NCI-H1105 treated with DMSO at 0.1 percent for 48 hours (cell line): Measurements from ENCODE around the gene SURF4.
"Not testable (repeated sequence)": the region's sequence is repeated elsewhere in the genome, so short reads cannot be mapped to it uniquely, and the experiment has no call there.

ENCODE experiments used
- DNase-seq: peaks from one replicate; lab custom pipeline; 2025; lab: John Stamatoyannopoulos, UW

SURF4 gene

GRCh38 chr9:133352635-133353340, 23.1 kb downstream of the SURF4 start:
- DNase-seq = no peak

DNA sequence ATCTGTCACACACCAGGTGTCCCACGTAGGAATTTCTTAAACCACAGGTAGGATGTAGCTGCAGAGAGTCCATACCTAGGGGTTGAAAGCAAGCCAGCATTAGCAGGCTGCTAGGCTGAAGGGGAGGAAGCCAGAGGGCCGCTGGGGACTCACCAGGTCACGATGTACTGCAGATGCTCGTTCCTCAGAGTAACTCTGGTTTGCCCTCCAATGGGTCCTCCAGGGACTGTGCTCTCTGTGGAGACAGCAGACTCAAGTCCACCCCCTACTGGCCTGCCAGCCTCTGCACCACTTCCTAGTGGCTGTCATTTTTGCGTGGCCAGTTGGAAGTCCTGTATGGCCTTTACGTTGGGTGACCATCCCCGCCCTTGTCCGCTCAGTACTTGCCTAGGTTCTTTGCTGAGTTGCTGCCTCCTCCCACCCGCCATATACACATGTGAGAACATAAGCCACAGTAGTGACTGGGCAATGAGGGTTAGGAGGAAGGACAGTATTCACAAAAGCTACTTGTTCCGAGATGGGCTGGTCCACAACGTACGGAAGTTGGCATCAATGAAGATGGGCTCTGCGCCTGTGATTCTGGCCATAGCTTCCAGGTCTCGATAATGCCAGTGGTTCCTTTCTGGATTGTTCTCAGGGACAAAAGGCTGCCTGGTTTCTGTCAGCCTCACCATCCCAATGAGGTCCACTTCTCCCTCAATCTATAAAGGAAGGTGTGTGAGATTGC, 23.8 kb downstream of the SURF4 start:
- DNase-seq = no peak

DNA sequence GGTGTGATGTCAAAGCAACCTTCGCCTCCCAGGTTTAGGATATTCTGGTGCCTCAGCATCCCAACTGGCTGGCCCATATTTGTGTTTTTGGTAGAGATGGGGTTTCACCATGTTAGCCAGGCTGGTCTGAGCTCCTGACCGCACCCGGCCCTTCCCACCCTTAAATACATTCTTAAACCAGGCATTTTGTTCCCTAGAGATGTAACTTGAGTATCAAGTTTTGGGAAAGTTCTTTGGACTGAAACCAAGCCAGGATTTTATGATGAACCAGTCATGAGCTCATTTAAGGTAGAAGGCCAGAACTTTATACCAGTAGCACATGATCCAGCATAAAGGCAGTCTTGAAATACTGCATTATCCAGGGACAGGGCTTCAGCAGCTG, 24.3 kb downstream of the SURF4 start:
- DNase-seq = no peak

DNA sequence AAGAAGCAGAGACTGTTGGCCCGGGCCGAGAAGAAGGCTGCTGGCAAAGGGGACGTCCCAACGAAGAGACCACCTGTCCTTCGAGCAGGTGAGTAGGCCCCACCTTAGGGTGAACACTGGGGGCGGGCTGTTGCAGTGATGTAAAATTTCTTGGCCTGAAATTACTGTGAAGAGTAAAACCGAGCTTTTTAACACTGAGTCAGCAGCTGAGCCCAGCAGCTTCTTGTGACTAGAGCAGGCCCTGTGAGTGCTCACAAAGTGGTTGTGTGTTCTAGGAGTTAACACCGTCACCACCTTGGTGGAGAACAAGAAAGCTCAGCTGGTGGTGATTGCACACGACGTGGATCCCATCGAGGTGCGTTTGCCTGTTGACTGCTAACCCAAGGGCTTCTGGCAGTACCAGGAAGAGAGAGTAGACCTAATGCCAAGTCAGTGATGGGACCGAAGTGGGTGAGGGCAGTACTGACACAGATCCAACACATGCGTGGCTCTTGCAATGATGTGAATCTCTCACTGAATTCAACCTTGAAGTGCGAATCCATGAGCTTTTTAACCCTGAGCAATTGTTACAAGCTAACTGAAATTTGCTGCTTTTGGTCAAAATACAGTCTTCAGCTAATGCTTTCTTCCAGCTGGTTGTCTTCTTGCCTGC, 25.8 kb downstream of the SURF4 start:
- no peak for DNase-seq

DNA sequence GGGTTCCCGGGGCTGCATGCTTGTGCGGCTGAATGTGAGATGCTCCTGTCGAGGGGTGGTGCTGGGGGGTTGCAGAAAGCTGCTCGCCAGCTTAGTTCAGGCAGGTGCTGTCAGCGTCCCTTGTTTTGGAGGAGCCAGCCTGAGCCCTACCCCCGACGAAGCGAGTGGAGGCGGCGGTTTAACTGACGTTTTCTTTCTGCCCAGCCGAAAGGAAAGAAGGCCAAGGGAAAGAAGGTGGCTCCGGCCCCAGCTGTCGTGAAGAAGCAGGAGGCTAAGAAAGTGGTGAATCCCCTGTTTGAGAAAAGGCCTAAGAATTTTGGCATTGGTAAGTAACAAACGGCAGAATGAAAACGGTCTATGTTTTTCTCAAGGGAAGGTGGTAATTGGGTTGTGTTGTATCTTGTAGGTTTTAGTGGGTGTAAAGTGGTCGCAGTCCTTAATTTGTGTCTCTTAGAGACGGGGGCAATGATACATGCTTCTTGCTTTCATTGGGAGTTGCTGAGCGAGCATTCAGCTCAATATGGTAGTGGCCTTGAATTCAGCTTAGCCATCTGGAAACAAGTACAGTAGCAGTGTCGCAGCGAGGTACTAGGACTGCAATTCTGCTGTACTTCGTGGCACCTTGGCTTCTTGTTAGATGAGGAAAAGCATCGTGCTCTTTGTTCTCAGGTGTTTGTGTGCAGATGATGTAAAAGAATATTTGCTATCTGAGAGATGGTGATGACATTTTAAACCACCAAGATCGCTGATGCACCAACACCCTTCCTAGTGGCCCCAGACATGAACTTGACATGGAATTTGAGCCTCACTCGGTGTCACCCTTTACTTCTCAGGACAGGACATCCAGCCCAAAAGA, 26.9 kb downstream of the SURF4 start:
- no peak for DNase-seq

GRCh38 chr9:133347985-133348717, 27.7 kb downstream of the SURF4 start, which contains the start of the genes MED22 and RPL7A:
Gene MED22, minus strand, starts transcription at chr9:133348131. Its CDS starts 1,469 bp downstream, at chr9:133346662.
Gene RPL7A, plus strand, starts transcription at chr9:133348218. Its CDS starts 26 bp downstream, at chr9:133348244.
- DNase-seq = peak; percentile 93

DNA sequence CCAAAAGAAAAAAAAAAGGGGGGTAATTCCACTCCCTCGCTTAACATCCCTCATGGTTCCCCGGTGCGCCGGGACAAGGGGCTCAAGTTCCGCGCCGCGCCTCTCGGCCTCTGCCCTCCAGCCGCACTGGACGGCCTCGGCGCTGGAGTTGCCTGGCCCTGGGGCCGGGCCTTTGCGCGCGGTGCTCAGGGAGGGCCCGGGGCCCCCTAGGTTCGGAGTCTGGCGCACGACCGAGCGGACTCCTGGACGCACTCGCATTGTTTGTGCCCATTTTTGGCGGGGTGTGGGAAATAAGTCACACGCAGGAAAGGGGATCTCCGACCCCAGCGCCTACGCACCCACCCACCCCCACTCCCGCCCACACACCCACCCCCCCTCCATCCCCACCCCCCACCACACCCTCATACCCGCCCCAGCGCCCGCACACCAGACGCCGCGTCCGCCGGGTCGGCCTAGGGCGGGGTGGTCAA, 28.3 kb downstream of the SURF4 start:
- peak; percentile 17 for DNase-seq

DNA sequence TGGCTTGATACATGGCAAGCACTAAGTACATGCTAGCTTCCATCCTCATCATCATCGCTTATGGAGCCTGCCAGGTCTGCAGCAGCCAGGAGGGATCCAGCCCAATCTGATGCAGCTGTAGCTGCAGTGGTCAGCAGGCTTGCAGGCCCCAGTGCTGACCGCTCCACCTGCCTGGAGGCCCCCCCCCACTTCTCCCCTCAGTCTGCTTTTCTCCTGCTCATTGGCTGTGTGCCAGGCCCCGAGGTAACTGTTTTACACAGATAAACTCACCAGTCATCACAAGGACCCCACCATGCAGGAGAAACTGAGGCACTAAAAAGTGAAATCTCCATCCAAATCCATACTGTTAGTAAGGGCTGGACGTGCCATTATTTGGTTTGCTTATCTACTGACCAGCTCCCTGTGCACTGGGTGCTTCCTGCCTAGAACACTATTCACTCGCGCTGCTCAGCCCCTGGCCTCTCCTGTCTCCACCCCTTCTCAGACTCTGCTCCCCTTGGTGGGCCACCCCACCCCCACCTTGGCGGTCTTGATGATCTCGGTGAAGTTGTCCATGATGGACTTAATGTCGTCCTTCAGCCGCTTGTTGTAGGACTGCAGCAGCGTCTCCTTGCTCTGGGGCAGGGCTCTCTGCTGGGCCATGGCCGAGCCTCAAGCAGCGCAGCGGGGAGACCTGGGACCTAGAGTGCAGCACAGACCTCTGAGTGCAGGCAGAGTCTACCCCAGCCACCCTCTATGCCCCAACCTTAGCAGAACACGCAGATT, 29.7 kb downstream of the SURF4 start:
- DNase-seq = no peak

- no peak for DNase-seq
These were observed 30.3 kb downstream of the SURF4 start for GRCh38 chr9:133345596-133345995.

- DNase-seq = no peak
These were observed 30.9 kb downstream of the SURF4 start for GRCh38 chr9:133344979-133345378.

DNA sequence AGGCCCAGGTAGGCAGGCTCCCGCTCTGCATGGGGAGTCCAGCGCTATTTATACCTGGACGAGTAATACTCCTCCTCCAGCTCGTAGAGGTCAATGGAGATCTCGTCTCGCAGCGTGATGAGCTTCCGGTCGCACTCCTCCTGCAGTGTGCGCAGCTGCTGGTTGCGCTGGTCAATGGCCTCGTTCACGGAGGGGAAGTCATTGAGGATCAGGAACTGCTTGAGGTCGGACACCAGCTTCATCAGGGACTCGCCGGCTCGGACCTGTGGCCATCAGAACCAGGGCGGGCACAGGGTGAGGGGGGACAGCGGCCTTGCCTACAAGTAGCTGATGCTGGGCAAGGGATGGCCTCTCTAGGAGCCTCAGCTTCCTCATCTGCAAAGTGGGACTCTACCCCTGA, 31.8 kb downstream of the SURF4 start:
- no peak for DNase-seq

DNA sequence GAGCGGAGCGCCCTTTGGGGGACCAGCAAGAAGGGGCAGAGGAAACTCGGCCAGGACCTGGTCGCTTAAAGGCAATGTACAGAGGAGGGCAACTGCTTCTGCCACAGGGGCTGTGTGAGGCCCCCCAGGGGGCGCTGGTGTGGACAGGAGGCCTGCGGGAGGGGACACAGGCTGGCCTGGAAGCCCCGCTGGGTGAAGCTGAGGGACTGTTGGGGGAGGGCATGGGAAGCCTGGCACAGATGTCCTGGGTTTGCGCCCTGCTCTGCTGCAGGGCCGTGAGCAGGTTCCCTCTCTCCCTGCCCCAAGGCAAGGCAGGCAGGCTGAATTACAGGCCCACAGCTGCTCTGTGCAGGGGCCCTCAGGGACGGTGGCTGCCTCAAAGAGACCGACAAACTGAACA, 33.3 kb downstream of the SURF4 start:
- no peak for DNase-seq

DNA sequence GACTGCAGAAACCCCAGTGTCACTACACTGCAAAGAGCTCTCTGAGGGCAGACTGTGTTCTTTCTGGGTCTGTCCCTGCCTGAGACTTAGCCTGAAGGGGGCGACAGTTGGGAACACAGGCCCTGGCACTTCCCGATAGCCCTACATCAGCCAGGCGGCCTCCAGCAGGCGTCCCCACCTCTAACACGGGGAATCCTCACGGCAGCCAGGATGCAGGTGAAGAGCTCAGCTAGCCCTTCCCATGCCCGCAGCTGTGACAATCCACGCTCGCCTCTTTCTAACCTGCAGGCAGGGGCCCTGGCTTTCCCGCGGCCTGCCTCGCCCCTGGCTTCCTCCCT, 33.8 kb downstream of the SURF4 start:
- no peak for DNase-seq

- no peak for DNase-seq
These were observed 34.3 kb downstream of the SURF4 start for GRCh38 chr9:133341369-133342068.

DNA sequence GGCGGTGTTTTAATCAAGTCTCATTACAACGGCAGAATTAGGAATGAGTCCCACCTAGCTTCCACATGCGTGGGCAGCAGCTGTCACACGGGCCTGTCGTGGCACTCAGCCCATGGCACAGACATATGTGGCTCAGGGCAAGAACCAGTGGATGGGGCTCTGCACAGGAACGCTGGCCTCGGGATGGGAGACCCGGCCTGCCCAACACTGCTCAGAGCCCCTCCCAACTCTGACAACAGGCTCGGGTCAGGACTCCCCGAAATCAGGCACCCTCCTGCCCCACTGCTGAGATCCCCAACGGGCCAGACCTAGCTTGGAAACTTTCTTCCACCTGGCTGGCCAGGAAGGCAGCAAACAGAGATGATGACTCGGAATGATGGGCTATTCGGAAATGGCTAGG, 34.9 kb downstream of the SURF4 start:
- no peak for DNase-seq

- no peak for DNase-seq
These were observed 35.6 kb downstream of the SURF4 start for GRCh38 chr9:133340256-133340655.

DNA sequence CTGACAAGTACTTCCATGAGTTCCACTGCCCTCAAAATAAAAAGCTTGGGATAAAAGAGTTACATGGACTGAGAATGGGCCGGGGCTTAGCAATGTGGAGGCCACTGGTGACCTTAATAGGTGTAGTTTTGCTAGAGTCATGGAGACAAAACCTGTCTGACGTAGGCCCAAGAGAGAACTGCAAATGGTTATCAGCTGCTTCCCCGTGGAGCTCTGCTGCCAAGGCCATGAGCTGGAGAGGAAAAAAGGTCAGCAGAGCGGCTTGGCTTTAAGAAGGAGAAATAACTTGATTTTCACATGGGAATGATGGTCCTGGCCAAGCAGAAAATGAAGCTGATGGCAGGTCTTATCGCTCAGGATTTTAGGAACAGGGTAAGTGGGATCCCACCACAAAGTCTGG, 36.2 kb downstream of the SURF4 start:
- DNase-seq = no peak

GRCh38 chr9:133335924-133336811, 39.7 kb downstream of the SURF4 start, which contains the start of gene SURF6:
Gene SURF6, minus strand, starts transcription at chr9:133336188. Its CDS starts 56 bp downstream, at chr9:133336132.
- peak; percentile 87 for DNase-seq

- DNase-seq = not testable (repeated sequence)
These were observed 41.0 kb downstream of the SURF4 start for GRCh38 chr9:133334888-133335287.
